IPS-18c (cell line): Measurements from ENCODE around the gene G6PC2.
A peak's percentile ranks its signal among the peaks of the same experiment; 100 is the strongest.
"Not testable (repeated sequence)": the region's sequence is repeated elsewhere in the genome, so short reads cannot be mapped to it uniquely, and the experiment has no call there.

Source experiments
- H3K4me3 ChIP-seq: 2 replicates; pipeline ENCODE4 v1.7.0; 2013; ENCODE audit warnings: low read depth, mild to moderate bottlenecking, low read length, moderate library complexity; ENCODE audit not compliant: insufficient read depth
- H3K9me3 ChIP-seq: one replicate; pipeline ENCODE4 v1.6.1; 2013; ENCODE audit warnings: mild to moderate bottlenecking, low read length, moderate library complexity; ENCODE audit not compliant: control insufficient read depth, insufficient read depth

G6PC2 gene, protein sequence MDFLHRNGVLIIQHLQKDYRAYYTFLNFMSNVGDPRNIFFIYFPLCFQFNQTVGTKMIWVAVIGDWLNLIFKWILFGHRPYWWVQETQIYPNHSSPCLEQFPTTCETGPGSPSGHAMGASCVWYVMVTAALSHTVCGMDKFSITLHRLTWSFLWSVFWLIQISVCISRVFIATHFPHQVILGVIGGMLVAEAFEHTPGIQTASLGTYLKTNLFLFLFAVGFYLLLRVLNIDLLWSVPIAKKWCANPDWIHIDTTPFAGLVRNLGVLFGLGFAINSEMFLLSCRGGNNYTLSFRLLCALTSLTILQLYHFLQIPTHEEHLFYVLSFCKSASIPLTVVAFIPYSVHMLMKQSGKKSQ

DNA sequence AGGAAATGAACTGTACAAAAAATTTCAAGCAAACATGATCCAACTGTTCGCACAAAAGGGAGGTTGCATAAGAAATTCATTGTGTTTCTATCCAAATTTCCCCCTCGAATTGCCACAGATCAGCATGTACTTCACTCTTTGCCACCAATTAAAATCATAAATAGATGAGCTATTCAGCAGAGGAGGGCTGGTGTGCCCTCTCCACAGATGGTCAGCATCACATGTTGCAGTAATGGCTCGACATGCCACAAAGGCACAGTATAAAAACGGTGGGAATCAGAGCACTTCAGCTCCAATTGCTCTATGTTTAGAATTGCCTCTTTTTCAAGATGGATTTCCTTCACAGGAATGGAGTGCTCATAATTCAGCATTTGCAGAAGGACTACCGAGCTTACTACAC lies at the start of gene G6PC2:
TSS of gene G6PC2 (plus strand) at position 289 of the 400 bp plus-strand sequence. CDS start at position 330, 41 bp downstream.
- no peaks in the 10 kb centered on the region for H3K9me3 ChIP-seq
- no peak within 1 kb of the TSS for H3K4me3 ChIP-seq

DNA sequence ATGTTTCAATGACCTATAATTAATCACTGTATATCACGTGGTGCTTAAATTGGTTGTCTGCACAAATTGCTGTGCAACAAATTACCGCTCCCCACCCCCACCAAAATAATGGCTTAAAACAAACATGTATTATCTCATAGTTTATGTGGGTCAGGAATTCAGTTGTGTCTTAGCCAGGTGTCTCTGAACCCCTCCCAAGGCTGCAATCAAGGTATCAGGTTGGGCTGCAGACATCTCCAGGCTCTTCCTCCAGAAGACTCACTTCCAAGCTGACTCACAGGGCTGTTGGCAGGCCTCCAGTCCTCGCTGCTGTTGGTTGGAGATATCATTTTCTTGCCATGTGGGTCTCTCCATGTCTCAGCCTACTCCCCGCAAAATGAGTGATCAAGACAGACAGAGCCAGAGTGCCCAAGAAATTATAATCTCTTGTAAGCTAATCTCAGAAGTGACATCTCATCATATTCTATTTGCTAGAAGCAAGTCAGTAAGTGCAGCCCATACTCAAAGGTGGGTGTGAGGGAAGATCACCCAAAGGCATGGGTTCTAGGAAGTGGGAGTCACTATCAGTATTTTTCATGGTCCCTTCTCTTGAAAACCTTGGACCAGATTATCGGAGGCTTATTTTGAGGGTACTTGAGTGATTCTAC lies 49.3 kb upstream of the G6PC2 start:
- Histone ChIP-seq H3K4me3 (no peak overlapping the region), H3K9me3 (no peaks in the 10 kb centered on the region)

DNA sequence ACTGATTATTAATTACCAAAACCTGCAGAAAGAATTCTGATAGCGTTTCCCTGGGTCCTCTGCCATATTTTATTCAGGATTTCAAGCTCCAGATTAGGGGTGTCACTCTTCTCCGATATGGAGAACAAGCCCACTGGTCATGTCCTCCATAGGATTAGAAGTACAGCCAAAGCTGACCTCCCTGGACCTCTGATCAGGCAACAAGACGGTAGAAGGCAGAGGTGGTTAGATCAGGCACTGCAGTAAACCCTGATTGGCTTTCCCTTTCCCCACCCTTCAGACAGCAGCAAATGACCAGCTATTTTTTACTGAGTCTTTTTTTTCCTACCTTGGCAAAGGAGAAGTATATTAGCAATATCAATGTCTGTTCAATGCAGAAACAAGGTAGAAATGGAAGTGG lies 48.6 kb upstream of the G6PC2 start:
- Histone ChIP-seq H3K4me3 (no peak overlapping the region), H3K9me3 (no peaks in the 10 kb centered on the region)

DNA sequence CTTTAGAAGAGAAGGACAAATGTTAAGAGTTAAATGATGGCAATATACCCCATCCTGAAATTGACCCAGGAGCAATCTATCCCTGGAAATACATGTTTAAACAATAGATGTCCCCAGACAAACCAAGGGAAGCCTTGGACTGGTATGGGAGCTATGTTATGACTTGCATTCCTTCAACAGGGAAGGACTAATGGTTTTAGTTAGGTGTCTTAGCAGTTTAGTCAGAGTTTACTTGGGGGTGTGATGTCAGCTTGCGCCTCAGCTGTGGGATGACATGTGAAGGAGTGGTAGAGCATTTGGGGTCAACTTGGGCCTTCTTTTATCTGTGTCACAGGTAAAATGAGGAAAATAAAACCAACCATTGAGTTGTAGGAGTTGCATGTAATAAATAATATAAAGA lies 47.6 kb upstream of the G6PC2 start:
- Histone ChIP-seq H3K4me3 (no peak overlapping the region), H3K9me3 (no peaks in the 10 kb centered on the region)

DNA sequence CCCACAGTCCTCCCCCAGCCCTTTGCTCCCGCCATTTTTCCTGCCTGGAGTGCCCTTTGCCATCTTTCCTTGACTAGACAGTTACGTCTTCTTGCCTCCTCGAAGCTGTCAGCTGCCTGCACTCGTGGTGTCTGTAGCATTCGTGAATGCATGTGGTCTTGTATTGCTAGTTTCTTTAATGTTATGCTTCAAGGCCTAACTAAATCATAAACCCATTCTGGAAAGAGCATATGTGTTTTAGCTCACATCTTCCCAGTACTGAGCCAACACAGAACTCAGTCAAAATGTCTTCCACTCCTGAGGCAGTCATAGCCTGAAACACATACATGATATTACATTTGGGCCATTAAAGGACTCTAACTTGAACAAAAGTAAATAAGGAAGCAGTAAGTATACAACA lies 46.4 kb upstream of the G6PC2 start:
- H3K9me3 ChIP-seq, result no peaks in the 10 kb centered on the region
- no peak overlapping the region for H3K4me3 ChIP-seq

DNA sequence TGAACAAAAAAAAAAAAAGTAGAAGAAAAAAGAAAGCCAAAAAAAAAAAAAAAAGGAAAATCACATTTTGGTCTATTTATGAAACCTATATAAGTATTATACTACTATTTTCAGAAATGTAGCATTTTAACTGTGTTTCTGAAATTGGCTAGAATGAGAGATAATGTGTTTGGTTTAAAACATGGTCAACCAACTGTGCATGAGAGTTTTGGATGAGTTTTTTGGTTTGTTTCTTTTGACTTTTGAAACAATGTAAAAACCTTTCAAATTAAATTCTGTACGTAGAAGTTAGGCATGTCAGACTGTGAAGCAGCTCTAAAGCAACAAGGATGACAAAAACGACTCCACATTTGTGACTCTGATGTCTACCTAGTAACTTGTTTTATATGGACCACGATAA lies 45.5 kb upstream of the G6PC2 start:
- H3K4me3 ChIP-seq, result no peak overlapping the region

DNA sequence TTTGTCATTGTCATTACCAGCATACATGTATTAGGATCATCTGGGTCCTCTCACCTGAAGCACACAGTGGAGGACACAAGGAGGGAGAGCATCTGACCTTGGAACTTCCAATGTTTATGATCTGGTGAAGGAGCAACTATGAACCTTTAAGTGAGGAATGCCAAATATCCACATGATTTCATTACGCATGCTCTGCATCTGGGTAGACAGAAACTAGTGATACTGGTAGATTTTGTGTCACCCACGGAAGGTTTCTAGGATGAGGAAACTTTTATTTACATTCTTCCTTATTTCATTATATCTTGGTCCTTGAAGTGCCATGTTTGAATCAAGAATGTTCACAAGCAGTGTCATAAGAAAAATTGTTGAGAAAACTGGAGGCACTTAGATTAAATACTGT lies 42.9 kb upstream of the G6PC2 start:
- Histone ChIP-seq H3K9me3 (no peaks in the 10 kb centered on the region), H3K4me3 (no peak overlapping the region)

More for the DNA sequence above, 45.5 kb upstream of the G6PC2 start:
- H3K9me3 ChIP-seq, result no peaks in the 10 kb centered on the region

DNA sequence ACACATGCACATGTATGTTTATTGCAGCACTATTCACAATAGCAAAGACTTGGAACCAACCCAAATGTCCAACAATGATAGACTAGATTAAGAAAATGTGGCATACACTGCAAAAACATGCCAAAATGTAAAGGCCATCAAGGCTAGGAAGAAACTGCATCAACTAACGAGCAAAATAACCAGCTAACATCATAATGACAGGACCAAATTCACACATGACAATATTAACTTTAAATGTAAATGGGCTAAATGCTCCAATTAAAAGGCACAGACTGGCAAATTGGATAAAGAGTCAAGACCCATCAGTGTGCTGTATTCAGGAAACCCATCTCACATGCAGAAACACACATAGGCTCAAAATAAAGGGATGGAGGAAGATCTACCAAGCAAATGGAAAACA lies 33.9 kb upstream of the G6PC2 start:
- H3K4me3 ChIP-seq, H3K9me3 ChIP-seq: not testable (repeated sequence)

DNA sequence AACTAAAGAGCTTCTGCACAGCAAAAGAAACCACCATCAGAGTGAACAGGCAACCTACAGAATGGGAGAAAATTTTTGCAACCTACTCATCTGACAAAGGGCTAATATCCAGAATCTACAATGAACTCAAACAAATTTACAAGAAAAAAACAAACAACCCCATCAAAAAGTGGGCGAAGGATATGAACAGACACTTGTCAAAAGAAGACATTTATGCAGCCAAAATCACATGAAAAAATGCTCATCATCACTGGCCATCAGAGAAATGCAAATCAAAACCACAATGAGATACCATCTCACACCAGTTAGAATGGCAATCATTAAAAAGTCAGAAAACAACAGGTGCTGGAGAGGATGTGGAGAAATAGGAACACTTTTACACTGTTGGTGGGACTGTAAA lies 30.7 kb upstream of the G6PC2 start:
- H3K9me3 ChIP-seq, H3K4me3 ChIP-seq: not testable (repeated sequence)

DNA sequence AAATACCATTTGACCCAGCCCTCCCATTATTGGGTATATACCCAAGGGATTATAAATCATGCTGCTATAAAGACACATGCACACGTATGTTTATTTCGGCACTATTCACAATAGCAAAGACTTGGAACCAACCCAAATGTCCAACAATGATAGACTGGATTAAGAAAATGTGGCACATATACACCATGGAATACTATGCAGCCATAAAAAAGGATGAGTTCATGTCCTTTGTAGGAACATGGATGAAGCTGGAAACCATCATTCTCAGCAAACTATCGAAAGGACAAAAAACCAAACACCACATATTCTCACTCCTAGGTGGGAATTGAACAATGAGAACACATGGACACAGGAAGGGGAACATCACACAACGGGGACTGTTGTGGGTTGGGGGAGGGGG lies 30.3 kb upstream of the G6PC2 start:
- not testable (repeated sequence) for H3K9me3 ChIP-seq, H3K4me3 ChIP-seq

DNA sequence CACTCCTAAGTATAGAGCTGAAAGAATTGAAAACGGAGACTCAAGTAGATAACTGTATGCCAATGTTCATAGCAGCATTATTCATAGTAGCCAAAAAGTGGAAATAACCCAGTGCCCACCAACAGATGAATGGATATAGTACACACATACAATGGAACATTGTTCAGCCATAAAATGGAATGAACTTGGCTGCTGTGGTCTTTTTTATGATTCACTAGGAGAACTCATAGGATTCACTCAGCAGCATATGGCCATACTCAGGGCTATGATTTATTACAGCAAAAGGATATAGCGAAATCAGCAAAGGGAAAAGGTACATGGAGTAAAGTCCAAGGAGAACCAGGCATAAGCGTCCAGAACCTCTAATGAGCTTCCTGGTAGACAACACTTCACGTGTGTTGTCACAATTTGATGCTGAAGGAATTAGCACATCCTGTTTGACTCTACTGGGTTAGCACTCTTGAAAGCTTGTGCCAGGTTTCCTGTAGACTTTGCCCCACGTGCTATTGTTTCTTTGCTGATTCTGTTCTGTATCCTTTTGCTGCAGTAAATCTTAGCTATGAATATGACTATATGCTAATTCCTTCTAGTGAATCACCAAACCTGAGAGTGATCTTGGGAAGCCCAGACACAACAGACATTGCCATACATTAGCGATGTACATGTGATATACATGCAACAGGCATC lies 26.6 kb upstream of the G6PC2 start:
- Histone ChIP-seq H3K4me3 (no peak overlapping the region), H3K9me3 (no peaks in the 10 kb centered on the region)

DNA sequence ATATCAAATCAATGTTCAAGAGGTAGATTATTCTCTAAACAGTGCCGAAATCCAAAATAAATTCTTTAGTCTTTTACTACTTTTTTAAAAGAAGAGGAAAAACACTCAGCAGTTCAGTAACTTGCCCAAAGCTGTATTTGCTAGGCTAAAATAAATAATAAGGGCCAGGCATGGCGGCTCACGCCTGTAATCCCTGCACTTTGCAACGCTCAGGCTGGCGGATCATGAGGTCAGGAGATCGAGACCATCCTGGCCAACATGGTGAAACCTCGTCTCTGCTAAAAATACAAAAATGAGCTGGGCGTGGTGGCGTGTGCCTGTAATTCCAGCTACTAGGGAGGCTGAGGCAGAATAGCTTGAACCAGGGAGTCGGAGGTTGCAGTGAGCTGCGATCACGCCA lies 18.9 kb upstream of the G6PC2 start:
- H3K4me3 ChIP-seq, H3K9me3 ChIP-seq: not testable (repeated sequence)

DNA sequence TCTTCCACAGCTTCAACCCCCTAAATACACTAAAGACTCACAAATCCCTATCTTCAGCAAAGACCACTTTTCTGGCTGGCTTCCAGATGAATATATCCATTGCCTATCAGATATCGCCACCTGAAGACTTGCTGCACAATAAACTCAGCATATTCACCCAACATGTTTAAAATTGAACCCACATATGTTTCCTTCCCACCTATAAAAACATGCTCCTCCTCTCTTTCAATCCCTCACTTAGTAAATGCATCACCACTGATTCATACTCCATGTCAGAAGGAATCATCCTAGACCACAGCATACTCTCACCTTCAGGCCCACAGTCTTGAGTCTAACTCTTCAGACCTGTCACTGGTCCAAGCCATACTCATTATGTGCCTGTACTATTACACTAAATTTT lies 16.1 kb upstream of the G6PC2 start:
- Histone ChIP-seq H3K9me3 (no peaks in the 10 kb centered on the region), H3K4me3 (no peak overlapping the region)

DNA sequence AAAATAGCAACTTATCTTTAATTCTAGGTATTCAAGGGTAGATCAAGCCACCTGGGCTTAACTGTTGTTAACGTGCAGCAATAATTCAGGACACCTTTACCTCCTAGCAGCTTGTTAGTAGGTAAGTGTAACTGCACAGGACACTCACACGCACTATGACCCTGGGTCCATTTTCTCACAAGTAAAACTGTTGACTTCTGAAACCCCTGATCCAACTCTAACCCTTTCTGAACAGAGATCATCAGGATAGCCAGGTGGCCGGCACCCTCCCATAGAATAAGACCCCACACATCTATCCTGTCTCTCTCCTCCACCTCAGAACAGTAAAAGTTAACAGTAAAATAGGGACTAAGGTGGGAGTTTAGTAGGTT lies 11.5 kb upstream of the G6PC2 start:
- Histone ChIP-seq H3K9me3 (no peaks in the 10 kb centered on the region), H3K4me3 (peak overlapping the region; percentile 99)

DNA sequence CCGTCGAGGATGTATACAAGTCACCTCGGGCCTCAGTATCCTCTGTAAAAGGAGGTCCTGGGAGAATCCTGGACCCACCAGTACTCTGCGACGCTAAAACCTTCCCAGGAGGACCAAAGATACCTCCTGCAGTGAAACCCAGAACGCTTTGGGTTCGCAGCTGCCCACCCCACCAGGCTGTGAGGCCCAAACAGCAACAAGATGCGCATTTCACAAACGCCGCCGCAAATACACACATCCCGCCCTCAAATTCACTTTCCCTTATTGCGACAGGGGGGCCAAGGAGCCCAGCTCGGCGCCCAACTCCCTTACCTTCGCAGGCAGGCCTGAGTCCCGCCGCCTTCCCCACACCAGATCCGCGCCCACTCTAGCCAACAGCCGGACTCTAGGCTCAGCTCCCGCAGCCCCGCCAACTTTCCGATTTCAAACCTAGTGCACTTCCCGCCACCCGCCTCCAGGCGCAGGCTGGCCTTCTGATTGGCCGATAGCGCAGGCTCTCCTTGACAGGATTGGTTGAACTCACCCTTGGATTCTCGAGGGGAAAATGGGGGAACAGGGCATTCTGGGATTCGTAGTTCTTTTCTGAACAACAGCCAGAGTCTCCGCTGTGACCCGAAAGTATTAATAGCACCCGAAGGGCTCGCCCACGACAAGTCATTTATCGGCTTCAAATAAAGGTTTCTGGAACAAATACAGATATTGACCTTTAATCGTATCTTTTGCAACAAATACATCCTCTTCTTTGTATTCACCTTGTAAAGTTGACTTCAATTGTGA lies 10.9 kb upstream of the G6PC2 start, which contains the start of gene SPC25:
TSS of gene SPC25 (minus strand) at position 425 of the 777 bp plus-strand sequence. CDS start 911 bp downstream, outside the sequence.
- H3K9me3 ChIP-seq, result no peaks in the 10 kb centered on the region
- H3K4me3 ChIP-seq, result peak within 1 kb of the TSS; percentile 99

DNA sequence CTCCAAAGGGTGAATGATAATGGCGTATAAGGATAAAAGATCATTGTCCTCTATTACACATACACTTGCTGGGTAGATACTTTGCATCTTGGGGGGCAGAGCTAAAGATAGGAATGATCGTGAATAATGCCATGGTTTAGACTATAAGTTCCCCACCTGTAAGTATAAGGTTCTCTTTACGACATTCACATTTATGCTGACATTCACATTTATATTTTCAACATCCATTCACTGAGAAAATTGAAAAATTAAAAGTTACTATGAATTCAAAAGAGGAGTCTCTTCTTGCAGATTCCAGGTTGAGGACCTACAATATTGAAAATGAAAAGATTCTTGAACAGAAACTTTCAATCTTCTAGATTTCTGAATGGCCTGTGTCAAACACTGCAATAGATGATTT lies 8.8 kb upstream of the G6PC2 start:
- H3K9me3 ChIP-seq, result no peaks in the 10 kb centered on the region

DNA sequence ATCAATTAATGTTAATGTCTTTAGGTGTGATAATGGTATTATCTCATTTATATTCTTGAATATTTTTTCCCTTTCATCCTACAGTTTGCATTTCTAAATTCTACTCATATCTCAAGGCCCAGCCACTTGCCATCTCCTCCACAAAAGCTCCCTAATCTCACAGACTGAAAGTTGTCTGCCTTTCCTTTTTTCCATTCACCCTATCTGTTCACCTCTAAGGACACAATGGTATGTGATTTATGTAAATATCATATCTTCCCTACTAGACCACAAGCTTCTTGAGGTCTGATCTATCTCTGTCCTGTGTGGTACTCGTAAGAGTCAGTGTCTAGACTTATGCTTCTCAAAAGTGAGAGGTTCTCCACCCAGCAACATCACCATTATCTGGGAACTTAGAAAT lies 7.0 kb upstream of the G6PC2 start:
- Histone ChIP-seq H3K4me3 (no peak overlapping the region), H3K9me3 (no peaks in the 10 kb centered on the region)

More for the DNA sequence above, 8.8 kb upstream of the G6PC2 start:
- H3K4me3 ChIP-seq, result no peak overlapping the region
